Measurements from ENCODE around the gene ACVR2A.
A peak's percentile ranks its signal among the peaks of the same experiment; 100 is the strongest.

DNA sequence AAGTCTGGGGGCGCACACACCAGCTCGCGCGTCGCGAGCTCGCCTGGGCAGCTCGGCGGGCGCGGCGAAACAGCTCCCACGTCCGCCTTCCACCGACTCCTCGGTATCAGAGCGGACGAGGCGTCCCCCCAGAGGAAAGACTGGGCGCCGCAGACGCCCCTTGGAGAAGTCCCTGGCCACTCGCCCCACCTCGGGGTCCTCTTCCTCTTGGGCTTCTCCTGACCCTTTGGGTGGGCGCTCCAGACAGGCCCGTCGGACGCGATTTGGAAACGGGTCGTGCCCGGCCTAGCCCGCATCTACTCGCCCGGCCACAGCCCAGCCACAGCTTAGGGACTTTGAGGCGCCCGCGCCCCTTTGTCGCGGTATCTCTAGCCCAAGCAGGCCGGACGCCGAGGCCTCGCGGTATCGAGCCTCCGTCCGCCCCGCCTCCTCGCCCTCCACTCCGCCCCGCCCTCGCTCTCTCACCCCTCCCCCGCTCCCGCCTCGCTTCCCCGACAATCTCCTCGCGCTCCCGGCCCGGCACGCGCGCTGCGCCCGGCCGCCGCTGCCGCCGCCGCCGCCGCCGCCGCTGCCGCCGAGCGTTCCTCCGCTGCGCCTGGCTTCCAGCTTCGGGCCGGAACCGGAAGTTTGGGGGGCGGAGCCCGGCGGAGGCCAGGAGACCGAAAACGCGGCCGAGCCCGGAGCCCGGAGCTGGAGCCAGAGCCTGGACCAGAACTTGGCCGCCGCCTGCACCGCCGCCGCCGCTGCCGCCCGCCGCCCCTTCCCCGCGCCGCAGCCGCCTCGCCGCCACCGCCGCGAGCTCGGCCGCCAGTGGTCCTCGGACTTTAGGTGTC is 749 bp upstream of the ACVR2A start:
- TF ChIP-seq, protein P1, sequence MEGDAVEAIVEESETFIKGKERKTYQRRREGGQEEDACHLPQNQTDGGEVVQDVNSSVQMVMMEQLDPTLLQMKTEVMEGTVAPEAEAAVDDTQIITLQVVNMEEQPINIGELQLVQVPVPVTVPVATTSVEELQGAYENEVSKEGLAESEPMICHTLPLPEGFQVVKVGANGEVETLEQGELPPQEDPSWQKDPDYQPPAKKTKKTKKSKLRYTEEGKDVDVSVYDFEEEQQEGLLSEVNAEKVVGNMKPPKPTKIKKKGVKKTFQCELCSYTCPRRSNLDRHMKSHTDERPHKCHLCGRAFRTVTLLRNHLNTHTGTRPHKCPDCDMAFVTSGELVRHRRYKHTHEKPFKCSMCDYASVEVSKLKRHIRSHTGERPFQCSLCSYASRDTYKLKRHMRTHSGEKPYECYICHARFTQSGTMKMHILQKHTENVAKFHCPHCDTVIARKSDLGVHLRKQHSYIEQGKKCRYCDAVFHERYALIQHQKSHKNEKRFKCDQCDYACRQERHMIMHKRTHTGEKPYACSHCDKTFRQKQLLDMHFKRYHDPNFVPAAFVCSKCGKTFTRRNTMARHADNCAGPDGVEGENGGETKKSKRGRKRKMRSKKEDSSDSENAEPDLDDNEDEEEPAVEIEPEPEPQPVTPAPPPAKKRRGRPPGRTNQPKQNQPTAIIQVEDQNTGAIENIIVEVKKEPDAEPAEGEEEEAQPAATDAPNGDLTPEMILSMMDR (conservative IDR thresholded peaks at IDR 0.05 in 1 of 2, IDR thresholded peaks at IDR 0.05 in 1 of 2; ENCODE audit: extremely low read depth in 1 of 2, insufficient read depth in 1 of 2, low read depth in 1 of 2, low read length in 2 of 2): peak in 1 of 2 donors; percentile 42
- no peak for TF ChIP-seq EZH2 (IDR thresholded peaks at IDR 0.05; ENCODE audit: borderline replicate concordance, low read length)

Data from mammary epithelial cell (primary cell).